HepG2 (cell line): ENCODE measurements around the gene CEP250. TPM values are rescaled to one million over a fixed set of nuclear protein-coding genes. Genes with fewer than 3 reads are reported as not detected.

Source experiments
- DNMT3B ChIP-seq: conservative IDR thresholded peaks from 2 replicates; pipeline ENCODE4 v1.6.1; 2016; ENCODE audit warnings: missing biosample characterization, control low read depth
- ELF4 ChIP-seq: sonication (generic); formaldehyde crosslinking; IDR thresholded peaks from 2 replicates; pipeline ENCODE4 v1.5.0; 2020; ENCODE audit warnings: missing genetic modification reagents, mild to moderate bottlenecking, moderate library complexity, borderline replicate concordance
- FOXJ3 ChIP-seq: sonication (generic); formaldehyde crosslinking; IDR thresholded peaks from 2 replicates; pipeline ENCODE4 v1.4.0; 2020; ENCODE audit warnings: missing genetic modification reagents, mild to moderate bottlenecking, borderline replicate concordance
- GABPA ChIP-seq, 2 experiments: IDR thresholded peaks; 2 replicates each; pipeline ENCODE4 v1.6.1; 2011 to 2016; ENCODE audit warnings: low read depth in 2 of 2, low read length in 1 of 2, missing biosample characterization in 1 of 2, missing genetic modification characterization in 1 of 2
- GTF3A ChIP-seq: sonication (generic); formaldehyde crosslinking; conservative IDR thresholded peaks from 2 replicates; pipeline ENCODE4 v1.4.0; 2020; ENCODE audit warnings: mild to moderate bottlenecking, missing genetic modification reagents
- HMG20A ChIP-seq: IDR thresholded peaks from 2 replicates; pipeline ENCODE4 v1.6.1; 2016; ENCODE audit warnings: borderline replicate concordance
- KDM5B ChIP-seq: sonication (generic); formaldehyde crosslinking; IDR thresholded peaks from 2 replicates; pipeline ENCODE4 v1.4.0; 2020; ENCODE audit warnings: missing genetic modification reagents, mild to moderate bottlenecking, borderline replicate concordance
- PHF8 ChIP-seq: sonication (generic); formaldehyde crosslinking; IDR thresholded peaks from 2 replicates; pipeline ENCODE4 v1.5.0; 2020; ENCODE audit warnings: missing genetic modification reagents
- PITX1 ChIP-seq: sonication (generic); formaldehyde crosslinking; IDR thresholded peaks from 2 replicates; pipeline ENCODE4 v1.5.1; 2020; ENCODE audit warnings: mild to moderate bottlenecking, missing genetic modification reagents
- RXRA ChIP-seq: sonication (generic); formaldehyde crosslinking; IDR thresholded peaks from 2 replicates; pipeline ENCODE4 v1.5.1; 2020; ENCODE audit warnings: missing genetic modification reagents
- SOX6 ChIP-seq, 2 experiments: fragments of 450-650 bp in 1 of 2; sonication (generic) in 1 of 2; formaldehyde crosslinking in 1 of 2; IDR thresholded peaks; 2 replicates each; pipeline versions ENCODE4 v1.4.0 to v1.6.1; 2017 to 2020; ENCODE audit warnings: antibody characterized with exemption in 1 of 2, mild to moderate bottlenecking in 1 of 2, missing genetic modification reagents in 1 of 2
- ZNF121 ChIP-seq: sonication (generic); formaldehyde crosslinking; IDR thresholded peaks from 2 replicates; pipeline ENCODE4 v1.5.0; 2020; ENCODE audit warnings: mild to moderate bottlenecking, missing genetic modification reagents
- ZNF232 ChIP-seq: sonication (generic); formaldehyde crosslinking; IDR thresholded peaks from 2 replicates; pipeline ENCODE4 v1.4.0; 2020; ENCODE audit warnings: missing genetic modification reagents, borderline replicate concordance
- ZNF44 ChIP-seq: sonication (generic); formaldehyde crosslinking; IDR thresholded peaks from 2 replicates; pipeline ENCODE4 v1.5.1; 2020; ENCODE audit warnings: mild to moderate bottlenecking, missing genetic modification reagents
- ZNF547 ChIP-seq: sonication (generic); formaldehyde crosslinking; IDR thresholded peaks from 2 replicates; pipeline ENCODE4 v1.5.1; 2020; ENCODE audit warnings: mild to moderate bottlenecking, missing genetic modification reagents
- ZNF572 ChIP-seq: sonication (generic); formaldehyde crosslinking; IDR thresholded peaks from 2 replicates; pipeline ENCODE4 v1.5.1; 2020; ENCODE audit warnings: mild to moderate bottlenecking, missing genetic modification reagents
- ZNF724P ChIP-seq: sonication (generic); formaldehyde crosslinking; IDR thresholded peaks from 2 replicates; pipeline ENCODE4 v1.8.0; 2022; ENCODE audit warnings: missing genetic modification reagents, borderline replicate concordance
- ZNF841 ChIP-seq: sonication (generic); formaldehyde crosslinking; IDR thresholded peaks from 2 replicates; pipeline ENCODE4 v1.8.1; 2023; ENCODE audit warnings: missing genetic modification reagents, borderline replicate concordance
- ZSCAN20 ChIP-seq: sonication (generic); formaldehyde crosslinking; IDR thresholded peaks from 2 replicates; pipeline ENCODE4 v1.4.0; 2020; ENCODE audit warnings: missing genetic modification reagents, mild to moderate bottlenecking, borderline replicate concordance
- ZSCAN30 ChIP-seq: sonication (generic); formaldehyde crosslinking; IDR thresholded peaks from 2 replicates; pipeline ENCODE4 v1.5.0; 2020; ENCODE audit warnings: mild to moderate bottlenecking, missing genetic modification reagents
- polyA plus RNA-seq, 8 experiments: library from polyadenylated mRNA; depleted of rRNA in 3 of 8; stranded (reverse) in 7 of 8; unstranded in 1 of 8; fragments of >200 nt; fragmentation: Illumina TruSeq in 4 of 8; extraction: Trizol in 4 of 8; gene quantifications; 2 replicates each; pipeline versions ENCODE4 v1.2.1 to v1.2.3, GENCODE V29; 2011 to 2016; ENCODE audit warnings: low read depth in 4 of 8, missing spikeins in 1 of 8, mixed read lengths in 1 of 8; ENCODE audit not compliant: insufficient read depth in 1 of 8
- total RNA-seq, 5 experiments: library from RNA; depleted of rRNA; stranded (reverse); fragments of >200 nt; fragmentation: Illumina TruSeq; extraction: Trizol; gene quantifications; 2 replicates each; pipeline ENCODE4 v1.2.3, GENCODE V29; 2016; ENCODE audit warnings: low read depth in 1 of 5
- TF ChIP-seq, protein P1 (sequence below): sonication (generic); formaldehyde crosslinking; IDR thresholded peaks from 2 replicates; pipeline ENCODE4 v1.4.0; 2020; ENCODE audit warnings: missing genetic modification reagents, borderline replicate concordance
- TF ChIP-seq, protein P2 (sequence below): sonication (generic); formaldehyde crosslinking; IDR thresholded peaks from 2 replicates; pipeline ENCODE4 v1.4.0; 2020; ENCODE audit warnings: missing genetic modification reagents
- TF ChIP-seq, protein P3 (sequence below): sonication (generic); formaldehyde crosslinking; IDR thresholded peaks from 2 replicates; pipeline ENCODE4 v1.5.0; 2020; ENCODE audit warnings: missing genetic modification reagents
- TF ChIP-seq, protein P4 (sequence below): IDR thresholded peaks from 2 replicates; pipeline ENCODE4 v1.6.1; 2016; ENCODE audit warnings: mild to moderate bottlenecking, missing biosample characterization, missing genetic modification reagents
- TF ChIP-seq, protein P5 (sequence below): sonication (generic); formaldehyde crosslinking; IDR thresholded peaks from 2 replicates; pipeline ENCODE4 v1.8.0; 2022; ENCODE audit warnings: missing genetic modification reagents, low read depth, mild to moderate bottlenecking, borderline replicate concordance

CEP250 gene
- total and polyA plus RNA-seq, 2 of the 13 experiments (the other 11 are each of a cell fraction or from before 2014, with no cell fraction given), result 28.8 to 55.3 TPM

DNA sequence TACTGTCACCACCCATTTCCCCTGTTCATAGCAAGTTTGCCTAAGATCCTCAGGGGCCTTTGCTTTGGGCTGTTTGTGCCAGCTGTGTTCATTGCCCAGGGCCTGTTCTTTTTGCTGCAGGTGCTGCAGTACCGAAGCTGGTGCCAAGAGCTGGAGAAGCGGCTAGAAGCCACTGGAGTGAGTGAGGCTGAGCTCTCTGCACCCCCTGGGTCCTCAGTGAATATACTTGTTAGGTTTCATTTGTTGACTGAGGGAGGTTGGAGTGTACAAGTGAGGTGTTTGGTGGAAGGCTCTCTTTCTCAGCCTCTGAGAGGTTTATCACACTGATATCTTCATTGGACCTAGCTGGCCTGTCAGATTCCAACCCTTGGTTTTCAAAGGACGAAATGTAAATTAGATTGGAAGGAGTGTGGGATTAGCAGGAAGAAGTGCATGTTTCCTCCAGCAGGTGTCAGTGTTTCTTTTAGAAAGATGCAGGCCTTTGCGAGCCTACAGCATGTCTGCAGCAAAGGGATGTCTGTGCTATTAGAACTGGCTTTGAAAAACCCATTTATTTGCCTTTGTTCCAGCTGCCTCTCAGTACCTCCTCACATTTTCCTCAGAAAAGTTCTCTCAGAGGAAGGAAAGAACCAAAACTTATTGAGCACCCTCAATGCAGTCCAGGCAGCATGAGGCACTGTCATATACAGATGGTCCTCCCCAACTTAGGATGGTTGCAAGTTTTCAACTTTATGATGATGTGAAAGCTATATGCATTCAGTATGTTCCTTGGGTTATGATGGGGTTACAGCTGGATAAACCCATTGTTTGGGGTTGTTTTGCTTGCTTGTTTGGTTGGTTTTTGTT lies 8.3 kb downstream of the CEP250 start (continued):
- TF ChIP-seq, protein P1, sequence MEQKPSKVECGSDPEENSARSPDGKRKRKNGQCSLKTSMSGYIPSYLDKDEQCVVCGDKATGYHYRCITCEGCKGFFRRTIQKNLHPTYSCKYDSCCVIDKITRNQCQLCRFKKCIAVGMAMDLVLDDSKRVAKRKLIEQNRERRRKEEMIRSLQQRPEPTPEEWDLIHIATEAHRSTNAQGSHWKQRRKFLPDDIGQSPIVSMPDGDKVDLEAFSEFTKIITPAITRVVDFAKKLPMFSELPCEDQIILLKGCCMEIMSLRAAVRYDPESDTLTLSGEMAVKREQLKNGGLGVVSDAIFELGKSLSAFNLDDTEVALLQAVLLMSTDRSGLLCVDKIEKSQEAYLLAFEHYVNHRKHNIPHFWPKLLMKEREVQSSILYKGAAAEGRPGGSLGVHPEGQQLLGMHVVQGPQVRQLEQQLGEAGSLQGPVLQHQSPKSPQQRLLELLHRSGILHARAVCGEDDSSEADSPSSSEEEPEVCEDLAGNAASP (CRISPR knock-in tag), result 0 out of 2 replicates have a peak, but pooled peaks have one; percentile 20
- TF ChIP-seq ZNF232 (CRISPR knock-in tag) (no peak), KDM5B (CRISPR knock-in tag) (no peak), ZNF121 (no peak), GTF3A (0 out of 2 replicates have a peak, but pooled peaks have one; percentile 70), DNMT3B (no peak), ELF4 (CRISPR knock-in tag) (no peak), ZNF724P (CRISPR knock-in tag) (0 out of 2 replicates have a peak, but pooled peaks have one; percentile 8), PITX1 (CRISPR knock-in tag) (peak; percentile 80; the same call in 1 of the 2 replicates), ZSCAN30 (no peak), ZNF44 (CRISPR knock-in tag) (0 out of 2 replicates have a peak, but pooled peaks have one; percentile 62), ZNF547 (CRISPR knock-in tag) (0 out of 2 replicates have a peak, but pooled peaks have one; percentile 60), SOX6 (IDR thresholded peaks at IDR 0.05) (no peak), SOX6 (CRISPR knock-in tag; IDR thresholded peaks at IDR 0.05) (0 out of 2 replicates have a peak, but pooled peaks have one; percentile 17), ZNF841 (CRISPR knock-in tag) (no peak), ZSCAN20 (CRISPR knock-in tag) (no peak), RXRA (CRISPR knock-in tag) (no peak), ZNF572 (CRISPR knock-in tag) (no peak), FOXJ3 (CRISPR knock-in tag) (no peak), GABPA (IDR thresholded peaks at IDR 0.05; ENCODE audit: low read depth, low read length) (no peak), GABPA (CRISPR knock-in tag; IDR thresholded peaks at IDR 0.05; ENCODE audit: low read depth) (no peak), PHF8 (no peak; the same call in 1 of the 2 replicates), HMG20A (CRISPR knock-in tag) (no peak)
- TF ChIP-seq, protein P2, sequence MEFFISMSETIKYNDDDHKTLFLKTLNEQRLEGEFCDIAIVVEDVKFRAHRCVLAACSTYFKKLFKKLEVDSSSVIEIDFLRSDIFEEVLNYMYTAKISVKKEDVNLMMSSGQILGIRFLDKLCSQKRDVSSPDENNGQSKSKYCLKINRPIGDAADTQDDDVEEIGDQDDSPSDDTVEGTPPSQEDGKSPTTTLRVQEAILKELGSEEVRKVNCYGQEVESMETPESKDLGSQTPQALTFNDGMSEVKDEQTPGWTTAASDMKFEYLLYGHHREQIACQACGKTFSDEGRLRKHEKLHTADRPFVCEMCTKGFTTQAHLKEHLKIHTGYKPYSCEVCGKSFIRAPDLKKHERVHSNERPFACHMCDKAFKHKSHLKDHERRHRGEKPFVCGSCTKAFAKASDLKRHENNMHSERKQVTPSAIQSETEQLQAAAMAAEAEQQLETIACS (CRISPR knock-in tag), result no peak
- TF ChIP-seq, protein P3, sequence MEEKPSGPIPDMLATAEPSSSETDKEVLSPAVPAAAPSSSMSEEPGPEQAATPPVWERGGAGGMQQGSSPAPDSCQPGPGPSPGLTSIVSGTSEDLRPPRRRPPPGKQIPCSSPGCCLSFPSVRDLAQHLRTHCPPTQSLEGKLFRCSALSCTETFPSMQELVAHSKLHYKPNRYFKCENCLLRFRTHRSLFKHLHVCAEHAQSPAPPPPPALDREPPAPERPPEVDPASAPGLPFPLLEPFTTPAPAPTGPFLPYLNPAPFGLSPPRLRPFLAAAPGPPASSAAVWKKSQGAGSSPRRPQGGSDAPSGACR (CRISPR knock-in tag), result no peak
- TF ChIP-seq, protein P4, sequence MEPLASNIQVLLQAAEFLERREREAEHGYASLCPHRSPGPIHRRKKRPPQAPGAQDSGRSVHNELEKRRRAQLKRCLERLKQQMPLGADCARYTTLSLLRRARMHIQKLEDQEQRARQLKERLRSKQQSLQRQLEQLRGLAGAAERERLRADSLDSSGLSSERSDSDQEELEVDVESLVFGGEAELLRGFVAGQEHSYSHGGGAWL (CRISPR knock-in tag), result no peak
- TF ChIP-seq, protein P5, sequence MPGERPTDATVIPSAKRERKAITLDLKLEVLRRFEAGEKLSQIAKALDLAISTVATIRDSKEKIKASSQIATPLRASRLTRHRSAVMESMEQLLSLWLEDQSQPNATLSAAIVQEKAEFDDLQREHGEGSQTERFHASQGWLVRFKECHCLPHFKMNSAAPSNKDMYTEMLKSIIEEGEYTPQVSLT, result no peak
